ENCODE results near the gene TSSK6.

TSSK6 gene

GRCh38 chr19:19529783-19530422 is 14.6 kb upstream of the TSSK6 start:
- DNase-seq, result no peak

DNA sequence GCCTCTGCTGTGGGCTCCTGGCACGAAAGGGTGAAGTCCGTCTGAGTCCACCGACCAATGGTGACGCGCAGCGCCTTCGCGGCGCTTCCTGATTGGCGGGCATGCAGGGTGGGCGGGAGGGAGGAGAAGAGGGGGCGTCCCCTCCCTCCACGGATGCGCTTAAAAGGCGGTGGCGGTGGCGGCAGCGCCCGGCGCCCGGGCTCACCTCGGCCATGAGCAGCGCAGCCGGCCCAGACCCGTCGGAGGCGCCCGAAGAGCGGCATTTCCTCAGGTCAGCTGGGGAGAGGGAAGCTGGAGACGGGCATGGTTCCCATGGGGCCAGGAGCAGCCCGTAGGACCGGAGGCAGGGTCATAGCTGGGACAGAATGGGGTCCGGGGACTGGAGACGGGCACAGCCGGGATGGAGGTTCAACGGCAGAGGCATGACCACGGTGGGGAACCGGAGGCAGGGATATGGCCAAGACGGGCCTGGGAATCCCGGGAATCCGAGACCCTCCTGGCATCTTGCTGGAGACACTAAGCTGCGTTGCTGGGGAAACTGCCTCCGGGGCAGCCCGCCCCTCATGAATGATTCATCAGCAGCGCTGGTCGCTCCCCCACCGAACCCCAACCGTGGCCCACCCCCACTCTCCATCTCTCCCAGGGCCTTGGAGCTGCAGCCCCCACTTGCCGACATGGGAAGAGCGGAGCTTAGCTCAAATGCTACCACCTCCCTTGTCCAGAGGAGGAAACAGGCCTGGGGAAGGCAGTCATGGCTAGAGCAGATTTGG is 13.6 kb upstream of the TSSK6 start, which contains the start of gene YJEFN3:
Gene YJEFN3 (plus strand): TSS at position 191 of the 770 bp plus-strand sequence. CDS start 22 bp downstream, at position 213.
- no peak for DNase-seq

GRCh38 chr19:19527674-19528625 is 12.6 kb upstream of the TSSK6 start:
- no peak for DNase-seq

GRCh38 chr19:19527371-19527656 is 12.0 kb upstream of the TSSK6 start:
- no peak for DNase-seq

GRCh38 chr19:19526581-19527370 is 11.4 kb upstream of the TSSK6 start:
- no peak for DNase-seq

DNA sequence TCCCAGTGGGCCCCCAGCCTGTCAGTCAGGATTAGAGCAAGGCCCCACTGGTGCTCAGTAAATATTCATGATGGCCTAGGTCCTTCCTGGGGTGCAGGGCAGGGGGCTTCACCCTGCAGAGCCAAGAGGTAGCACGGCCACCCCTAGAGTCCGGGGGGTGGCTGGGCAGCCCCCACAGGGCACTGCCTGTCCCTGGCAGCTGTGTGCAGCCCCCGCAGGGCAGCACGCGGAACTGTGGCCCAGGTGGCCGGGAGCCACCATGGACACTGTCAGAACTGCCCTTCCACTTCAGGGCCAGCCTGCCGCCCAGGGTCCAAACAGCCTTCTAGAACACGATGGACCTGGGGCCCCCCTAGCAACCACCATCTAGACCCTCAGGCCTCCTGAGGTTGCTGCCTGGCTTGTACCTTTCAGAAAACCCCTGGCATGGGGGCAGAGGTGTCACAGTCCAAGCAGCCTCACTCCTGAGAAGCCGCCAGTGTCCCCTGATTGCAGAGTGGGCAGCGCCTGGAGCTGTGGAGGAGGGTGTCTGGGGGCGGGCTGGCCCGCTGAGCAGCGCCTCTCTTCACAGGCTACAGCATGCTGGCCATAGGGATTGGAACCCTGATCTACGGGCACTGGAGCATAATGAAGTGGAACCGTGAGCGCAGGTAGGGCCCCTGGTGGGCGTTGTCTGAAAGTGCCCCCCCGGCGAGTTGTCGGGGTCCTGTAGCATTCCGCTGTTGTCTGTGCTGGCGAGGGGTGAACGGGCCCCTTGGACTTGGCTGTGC is 10.4 kb upstream of the TSSK6 start:
- no peak for DNase-seq

- DNase-seq, result no peak
These were observed 8.7 kb upstream of the TSSK6 start for GRCh38 chr19:19524053-19524452.

DNA sequence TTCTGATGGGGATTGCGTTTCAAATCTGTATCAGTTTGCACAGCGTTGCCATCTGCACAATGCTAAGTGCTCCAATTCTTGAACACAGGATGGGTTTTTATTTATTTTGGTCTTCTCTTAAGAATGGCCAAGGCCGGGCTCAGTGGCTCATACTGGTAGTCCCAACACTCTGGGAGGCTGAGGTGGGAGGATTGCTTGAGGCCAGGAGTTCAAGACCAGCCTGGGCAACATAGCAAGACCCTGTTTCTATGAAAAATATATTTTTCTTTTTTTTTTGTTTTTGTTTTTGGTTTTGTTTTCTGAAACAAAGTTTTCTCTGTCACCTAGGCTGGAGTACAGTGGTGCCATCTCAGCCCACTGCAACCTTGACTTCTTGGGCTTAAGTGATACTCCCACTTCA is 7.8 kb upstream of the TSSK6 start:
- DNase-seq, result no peak

DNA sequence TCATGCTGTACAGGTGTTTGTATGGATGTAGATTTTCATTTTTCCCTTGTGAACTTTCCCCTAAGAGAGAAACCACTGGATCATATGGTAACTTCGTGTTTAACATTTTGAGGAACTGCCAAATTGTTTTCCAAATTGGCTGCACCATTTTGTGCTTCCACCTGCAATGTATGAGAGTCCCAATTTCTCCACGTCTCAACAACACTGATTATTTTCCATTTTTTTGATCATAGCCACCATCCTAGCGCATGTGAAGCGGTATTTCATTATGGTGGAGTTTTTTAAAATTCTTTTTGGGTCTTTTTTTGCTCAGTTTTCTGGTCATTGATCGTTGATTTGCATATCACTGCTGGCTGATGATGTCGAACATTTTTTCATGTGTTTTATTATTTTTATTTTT is 5.6 kb upstream of the TSSK6 start:
- no peak for DNase-seq

- no peak for DNase-seq
These were observed 1.9 kb upstream of the TSSK6 start for GRCh38 chr19:19517235-19517619.

DNA sequence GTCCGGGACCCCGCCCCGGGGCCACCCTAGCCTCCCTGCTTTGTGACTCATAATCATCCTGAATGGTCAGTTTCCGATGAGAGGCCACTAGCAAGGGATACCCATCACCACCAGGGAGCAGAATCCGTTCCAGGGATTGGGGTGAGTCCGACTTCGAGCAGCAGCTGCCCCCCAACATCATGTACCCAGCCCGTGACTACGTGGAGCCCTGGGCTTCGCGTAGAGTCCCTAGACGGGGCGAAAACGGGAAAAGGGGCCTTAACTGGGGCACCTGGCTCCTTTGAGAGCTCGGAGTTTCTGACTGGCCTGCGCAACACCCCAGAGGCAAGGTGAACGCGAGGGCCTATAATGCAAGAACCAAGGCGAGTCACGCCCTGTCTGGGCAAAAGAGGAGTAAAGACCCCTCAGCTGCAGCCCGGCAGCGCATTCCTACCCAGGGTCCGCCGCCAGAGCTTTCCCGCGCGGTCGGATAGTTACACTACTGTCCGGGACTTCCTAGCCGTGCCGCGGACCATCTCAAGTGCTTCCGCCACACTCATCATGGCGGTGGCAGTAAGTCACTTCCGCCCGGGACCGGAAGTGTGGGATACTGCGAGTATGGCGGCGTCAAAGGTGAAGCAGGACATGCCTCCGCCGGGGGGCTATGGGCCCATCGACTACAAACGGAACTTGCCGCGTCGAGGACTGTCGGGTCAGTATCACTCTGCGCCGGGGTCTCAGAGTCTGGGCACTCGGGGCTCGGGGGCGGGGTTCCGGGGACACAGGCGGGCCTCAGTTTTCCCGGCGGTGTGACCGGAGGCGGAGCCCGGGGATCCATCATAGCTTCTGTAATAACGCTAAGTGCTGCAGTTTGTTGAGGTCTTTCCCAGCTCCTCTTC is 533 bp upstream of the TSSK6 start, which contains the start of gene NDUFA13:
Gene NDUFA13 (plus strand): TSS at position 584 of the 878 bp plus-strand sequence. CDS start 14 bp downstream, at position 598.
- peak; percentile 96 for DNase-seq

- no peak for DNase-seq
These were observed 1.1 kb downstream of the TSSK6 start for GRCh38 chr19:19514215-19514657.

GRCh38 chr19:19513682-19514081 is 1.7 kb downstream of the TSSK6 start:
- no peak for DNase-seq

DNA sequence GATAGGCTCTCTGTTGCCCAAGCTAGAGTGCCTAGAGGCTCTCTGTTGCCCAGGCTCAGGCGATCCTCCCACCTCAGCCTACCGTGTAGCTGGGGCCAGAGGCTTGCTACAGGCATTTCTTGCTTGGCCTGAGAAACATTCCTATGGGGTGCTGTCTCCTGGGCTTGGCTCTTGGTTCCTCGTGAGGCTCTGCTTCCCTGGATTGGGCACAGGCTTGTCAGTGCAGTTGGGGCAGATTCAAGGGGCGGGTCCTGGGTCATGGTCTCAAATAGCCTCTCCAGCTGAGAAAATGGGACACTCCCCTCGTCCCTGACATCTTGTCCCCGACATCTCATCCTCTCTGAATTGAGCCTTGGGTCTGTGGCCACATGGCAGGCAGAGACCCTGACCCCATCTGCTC is 4.9 kb downstream of the TSSK6 start:
- DNase-seq, result no peak

GRCh38 chr19:19508217-19508616 is 7.1 kb downstream of the TSSK6 start:
- DNase-seq, result no peak

DNA sequence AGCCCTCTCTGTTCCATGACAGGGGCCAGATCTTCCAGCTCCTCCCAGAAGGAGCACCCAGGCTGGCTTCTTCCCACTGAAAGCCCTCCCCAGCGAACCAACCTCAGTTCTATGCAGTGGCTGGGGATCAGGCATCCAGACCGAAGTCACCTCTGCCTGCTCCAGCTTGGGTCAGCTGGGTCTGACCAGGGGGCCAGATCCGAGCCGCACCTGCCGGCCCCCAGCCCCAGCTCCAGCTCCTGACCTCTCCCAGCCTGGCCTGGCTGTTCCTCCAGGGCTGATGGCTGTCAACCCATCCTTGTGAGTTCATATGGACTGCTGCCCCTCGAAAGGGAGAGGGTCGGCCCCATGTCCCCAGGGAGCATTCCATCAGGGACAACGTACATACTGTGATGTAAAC is 8.0 kb downstream of the TSSK6 start:
- no peak for DNase-seq

DNA sequence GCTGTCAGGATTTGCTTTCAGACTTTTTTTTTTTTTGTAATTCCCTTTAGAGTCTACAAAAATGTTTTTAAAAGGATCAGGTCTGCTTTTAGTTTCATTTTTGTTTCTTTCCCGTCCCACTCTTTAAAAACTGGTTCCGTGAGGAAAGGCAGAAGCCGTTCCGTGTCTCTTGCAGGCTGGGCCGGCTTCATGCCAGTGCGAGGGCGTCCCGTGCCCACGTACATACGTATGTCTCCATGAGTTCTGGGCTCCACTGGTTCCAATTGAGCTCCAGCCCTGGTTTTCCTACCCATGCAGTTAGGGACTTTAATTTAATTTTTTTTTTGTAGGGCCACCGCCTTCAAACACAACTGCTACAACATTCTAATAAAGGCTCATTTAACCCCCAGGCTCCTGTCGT is 8.8 kb downstream of the TSSK6 start:
- no peak for DNase-seq

- no peak for DNase-seq
These were observed 9.6 kb downstream of the TSSK6 start for GRCh38 chr19:19505669-19506326.

DNA sequence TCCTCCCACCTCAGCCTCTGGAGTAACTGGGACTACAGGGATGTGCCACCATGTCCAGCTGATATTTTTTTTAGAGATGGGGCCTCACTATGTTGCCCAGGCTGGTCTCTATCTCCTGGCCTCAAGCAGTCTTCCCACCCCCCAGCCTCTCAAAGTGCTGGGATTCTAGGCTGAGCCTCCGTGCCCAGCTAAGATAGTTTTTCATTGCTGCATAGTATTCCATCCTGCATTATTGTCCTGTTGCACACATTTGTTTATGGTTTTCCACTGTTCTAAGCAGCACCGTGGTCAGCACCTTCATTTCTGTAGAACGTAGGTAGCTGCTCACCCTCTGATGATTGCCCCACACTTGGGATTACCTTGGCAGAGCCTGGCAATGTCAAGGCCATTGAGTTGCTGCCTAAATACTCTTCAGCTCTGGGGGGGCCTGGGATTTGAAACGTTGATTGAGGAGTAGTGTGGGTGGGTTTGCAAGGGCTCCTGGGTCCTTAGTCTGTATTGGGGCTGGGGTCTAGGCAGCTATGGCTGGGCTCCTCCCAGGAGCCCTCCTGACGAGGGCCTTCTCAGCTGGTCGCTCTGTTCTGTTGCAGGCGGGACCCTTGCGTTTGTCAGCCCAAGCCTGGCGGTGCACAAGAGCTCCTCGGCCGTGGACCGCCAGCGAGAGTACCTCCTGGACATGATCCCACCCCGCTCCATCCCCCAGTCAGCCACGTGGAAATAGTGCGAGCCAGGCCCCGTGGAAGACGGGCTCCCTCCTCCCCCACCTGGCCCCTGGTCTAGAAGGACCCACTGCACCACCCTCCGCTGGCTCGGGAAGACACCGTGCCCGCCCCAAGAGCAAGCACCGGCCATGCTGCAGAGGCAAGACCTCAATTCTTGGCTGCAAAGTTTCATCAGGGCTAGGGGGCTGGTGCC is 10.3 kb downstream of the TSSK6 start:
- no peak for DNase-seq

Measured in CD4-positive, alpha-beta T cell treated with Interleukin-10 for 1 hour (primary cell).